Glutamatergic neuron (in vitro differentiated cells): ENCODE data around the gene MGST2. TPM values are rescaled to one million over a fixed set of nuclear protein-coding genes. Genes with fewer than 3 reads are reported as not detected.

Experiments used
- DNase-seq: peaks from one replicate; pipeline ENCODE4 v3.0.0; 2022
- H3K27ac Mint-ChIP-seq: one replicate; pipeline ENCODE4 v1.8.0; 2020; ENCODE audit warnings: mild to moderate bottlenecking, mixed read lengths, inconsistent platforms; ENCODE audit not compliant: unreplicated experiment
- H3K27me3 Mint-ChIP-seq: one replicate; pipeline ENCODE4 v1.8.0; 2020; ENCODE audit warnings: mild to moderate bottlenecking, moderate library complexity, mixed read lengths, inconsistent platforms; ENCODE audit not compliant: unreplicated experiment
- H3K36me3 Mint-ChIP-seq: one replicate; pipeline ENCODE4 v1.8.0; 2020; ENCODE audit warnings: mild to moderate bottlenecking, mixed read lengths, inconsistent platforms; ENCODE audit not compliant: unreplicated experiment
- H3K4me1 Mint-ChIP-seq: one replicate; pipeline ENCODE4 v1.8.0; 2020; ENCODE audit warnings: mild to moderate bottlenecking, low read depth, mixed read lengths, inconsistent platforms; ENCODE audit not compliant: unreplicated experiment
- H3K4me3 Mint-ChIP-seq: one replicate; pipeline ENCODE4 v1.8.0; 2020; ENCODE audit warnings: mild to moderate bottlenecking, mixed read lengths, inconsistent platforms; ENCODE audit not compliant: unreplicated experiment
- H3K9me3 Mint-ChIP-seq: one replicate; pipeline ENCODE4 v1.8.0; 2020; ENCODE audit warnings: mild to moderate bottlenecking, moderate library complexity, mixed read lengths, inconsistent platforms; ENCODE audit not compliant: unreplicated experiment
- total RNA-seq: library from RNA; stranded (reverse); fragmentation: NEBNext Ultra II Directional; extraction: Animal tissue kit (Norgen Biotek cat#: 25700); gene quantifications from one replicate; pipeline ENCODE4 v1.2.1, GENCODE V29; 2021; ENCODE audit not compliant: unreplicated experiment
- TF ChIP-seq, protein P1 (sequence below): fragments of 200-600 bp; sonication (generic); IDR thresholded peaks from one replicate; pipeline ENCODE4 v1.5.0; 2021; ENCODE audit not compliant: partially characterized antibody, unreplicated experiment

The MGST2 gene
- total RNA-seq, 1 donor from 2014 or later = 6.9 TPM

- TF ChIP-seq, protein P1, sequence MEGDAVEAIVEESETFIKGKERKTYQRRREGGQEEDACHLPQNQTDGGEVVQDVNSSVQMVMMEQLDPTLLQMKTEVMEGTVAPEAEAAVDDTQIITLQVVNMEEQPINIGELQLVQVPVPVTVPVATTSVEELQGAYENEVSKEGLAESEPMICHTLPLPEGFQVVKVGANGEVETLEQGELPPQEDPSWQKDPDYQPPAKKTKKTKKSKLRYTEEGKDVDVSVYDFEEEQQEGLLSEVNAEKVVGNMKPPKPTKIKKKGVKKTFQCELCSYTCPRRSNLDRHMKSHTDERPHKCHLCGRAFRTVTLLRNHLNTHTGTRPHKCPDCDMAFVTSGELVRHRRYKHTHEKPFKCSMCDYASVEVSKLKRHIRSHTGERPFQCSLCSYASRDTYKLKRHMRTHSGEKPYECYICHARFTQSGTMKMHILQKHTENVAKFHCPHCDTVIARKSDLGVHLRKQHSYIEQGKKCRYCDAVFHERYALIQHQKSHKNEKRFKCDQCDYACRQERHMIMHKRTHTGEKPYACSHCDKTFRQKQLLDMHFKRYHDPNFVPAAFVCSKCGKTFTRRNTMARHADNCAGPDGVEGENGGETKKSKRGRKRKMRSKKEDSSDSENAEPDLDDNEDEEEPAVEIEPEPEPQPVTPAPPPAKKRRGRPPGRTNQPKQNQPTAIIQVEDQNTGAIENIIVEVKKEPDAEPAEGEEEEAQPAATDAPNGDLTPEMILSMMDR = no peak
- H3K27ac Mint-ChIP-seq = no peak overlapping the region
- peaks cover 2% of the 10 kb centered on the region for H3K9me3 Mint-ChIP-seq
- H3K4me1 Mint-ChIP-seq = peaks cover 17% of the 10 kb centered on the region
- no peak overlapping the region for H3K4me3 Mint-ChIP-seq
- no peak for DNase-seq
- H3K27me3 Mint-ChIP-seq = peaks cover 4% of the 10 kb centered on the region
- H3K36me3 Mint-ChIP-seq = no peaks in the 10 kb centered on the region
Observed at GRCh38 chr4:139663561-139664138, 2.0 kb upstream of the MGST2 start.

GRCh38 chr4:139664442-139664841 lies 1.2 kb upstream of the MGST2 start:
- Mint-ChIP-seq H3K4me3 (no peak overlapping the region), H3K9me3 (peaks cover 2% of the 10 kb centered on the region), H3K4me1 (peaks cover 17% of the 10 kb centered on the region), H3K27ac (no peak overlapping the region), H3K36me3 (no peaks in the 10 kb centered on the region), H3K27me3 (peaks cover 5% of the 10 kb centered on the region)
- TF ChIP-seq, protein P1 = no peak
- DNase-seq = no peak

DNA sequence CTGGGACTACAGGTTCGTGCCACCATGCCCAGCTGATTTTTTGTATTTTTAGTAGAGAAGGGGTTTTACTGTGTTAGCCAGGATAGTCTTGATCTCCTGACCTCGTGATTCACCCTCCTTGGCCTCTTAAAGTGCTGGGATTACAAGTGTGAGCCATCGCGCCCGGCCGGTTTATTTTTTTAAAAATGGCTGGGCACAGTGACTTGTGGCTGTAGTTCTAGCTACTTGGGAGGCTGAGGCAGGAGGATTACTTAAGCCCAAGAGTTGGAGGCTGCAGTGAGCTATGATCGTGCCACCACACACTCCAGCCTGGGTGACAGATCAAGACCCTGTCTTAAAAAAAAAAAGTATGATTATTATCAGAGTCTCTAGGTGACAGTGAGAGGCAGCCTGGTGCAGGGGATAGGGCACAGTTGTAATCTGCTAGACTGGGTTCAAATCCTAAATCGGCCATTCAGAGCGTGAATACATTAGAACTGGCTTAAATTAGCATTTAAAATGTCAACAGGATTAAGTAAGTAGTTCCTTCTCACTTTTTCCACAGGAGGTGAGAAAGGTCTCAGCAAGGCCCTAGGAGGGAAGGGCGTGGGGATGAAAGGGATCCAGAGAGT lies 435 bp upstream of the MGST2 start:
- Mint-ChIP-seq H3K9me3 (peaks cover 2% of the 10 kb centered on the region), H3K4me3 (peak overlapping the region; percentile 91), H3K27me3 (peaks cover 3% of the 10 kb centered on the region), H3K4me1 (peaks cover 17% of the 10 kb centered on the region), H3K27ac (peak overlapping the region; percentile 74), H3K36me3 (no peaks in the 10 kb centered on the region)
- TF ChIP-seq, protein P1 = no peak
- DNase-seq = no peak

- Mint-ChIP-seq H3K9me3 (no peaks in the 10 kb centered on the region), H3K27me3 (peaks cover 1% of the 10 kb centered on the region), H3K4me1 (peaks cover 17% of the 10 kb centered on the region), H3K36me3 (no peaks in the 10 kb centered on the region), H3K4me3 (peak overlapping the region; percentile 91), H3K27ac (peak overlapping the region; percentile 74)
- DNase-seq = peak; percentile 23
- TF ChIP-seq, protein P1 = no peak
Observed at GRCh38 chr4:139666735-139667281, 1.2 kb downstream of the MGST2 start.

- H3K9me3 Mint-ChIP-seq = no peaks in the 10 kb centered on the region
- DNase-seq = no peak
- TF ChIP-seq, protein P1 = no peak
- H3K36me3 Mint-ChIP-seq = no peaks in the 10 kb centered on the region
- peaks cover 1% of the 10 kb centered on the region for H3K27me3 Mint-ChIP-seq
- no peak overlapping the region for H3K27ac Mint-ChIP-seq
- H3K4me1 Mint-ChIP-seq = peaks cover 20% of the 10 kb centered on the region
- no peak overlapping the region for H3K4me3 Mint-ChIP-seq
Observed at GRCh38 chr4:139668036-139668435, 2.4 kb downstream of the MGST2 start.
